GM10248 (cell line): Measurements from ENCODE around the gene COLQ.

Experiments
- CTCF ChIA-PET: fragments of 300-600 bp; sonication (Branson Sonifier 250); formaldehyde crosslinking; extraction: SDS; loops from one replicate; lab custom pipeline; 2021; ENCODE audit warnings: antibody characterized with exemption; lab: Yijun Ruan, JAX
- POLR2A ChIA-PET: fragments of 350-650 bp; sonication (Branson Sonifier 250); formaldehyde crosslinking; extraction: SDS; loops from one replicate; lab custom pipeline; 2020; ENCODE audit warnings: antibody characterized with exemption; lab: Yijun Ruan, JAX
- DNase-seq: peaks from one replicate; pipeline ENCODE4 v3.0.0; 2012; ENCODE audit errors: extremely low spot score
- CTCF ChIP-seq: IDR thresholded peaks from 2 replicates; pipeline ENCODE4 v1.5.1; 2012; ENCODE audit warnings: mild to moderate bottlenecking, low read depth; ENCODE audit errors: extremely low read depth, missing control alignments, control extremely low read depth

The COLQ gene

GRCh38 chr3:15523660-15524417, 2.3 kb upstream of the COLQ start:
- CTCF ChIA-PET = interaction anchor here (1.2 to 1.3 kb wide), 3 partner anchors 9 to 321 kb away, joined by 3 to 5 read pairs (median 4); no protein-coding TSS in a partner anchor
- DNase-seq = no peak
- POLR2A ChIA-PET = no interaction called here
- TF ChIP-seq CTCF = no peak

- DNase-seq = no peak
- ChIA-PET CTCF (interaction anchor here (1.4 to 2.7 kb wide), 2 partner anchors 13 to 27 kb away, joined by 3 to 9 read pairs; no protein-coding TSS in a partner anchor), POLR2A (no interaction called here)
- no peak for TF ChIP-seq CTCF
These were observed 510 bp upstream of the COLQ start for GRCh38 chr3:15522016-15522415.

GRCh38 chr3:15520804-15521572, 518 bp downstream of the COLQ start:
- no peak for DNase-seq
- POLR2A ChIA-PET = no interaction called here
- CTCF ChIA-PET = interaction anchor here (1.4 to 2.7 kb wide), 3 partner anchors 14 to 36 kb away, joined by 3 to 9 read pairs (median 5); no protein-coding TSS in a partner anchor
- TF ChIP-seq CTCF = no peak

GRCh38 chr3:15520185-15520584, 1.3 kb downstream of the COLQ start:
- DNase-seq = no peak
- TF ChIP-seq CTCF = no peak
- POLR2A ChIA-PET = no interaction called here
- CTCF ChIA-PET = interaction anchor here (0.7 to 2.7 kb wide), 3 partner anchors 8 to 36 kb away, joined by 3 to 9 read pairs (median 5); no protein-coding TSS in a partner anchor

- DNase-seq = no peak
- ChIA-PET POLR2A (no interaction called here), CTCF (interaction anchor here (1.8 kb wide), 1 partner anchor 37 kb away, joined by 5 read pairs; no protein-coding TSS in a partner anchor)
- no peak for TF ChIP-seq CTCF
These were observed 2.4 kb downstream of the COLQ start for GRCh38 chr3:15519096-15519495.

GRCh38 chr3:15514663-15515340, 6.7 kb downstream of the COLQ start:
- ChIA-PET POLR2A (no interaction called here), CTCF (interaction anchor here (0.9 to 4.3 kb wide), 4 partner anchors 9 to 22 kb away, joined by 3 to 23 read pairs (median 4); no protein-coding TSS in a partner anchor)
- no peak for DNase-seq

More at GRCh38 chr3:15514663-15515340, 6.7 kb downstream of the COLQ start:
- no peak for TF ChIP-seq CTCF
